Mucosa of gallbladder (tissue), 1 donor: ENCODE data around the gene TLX1. TPM values are rescaled to one million over a fixed set of nuclear protein-coding genes. Genes with fewer than 3 reads are reported as not detected.

Source experiments
- DNase-seq: peaks from one replicate; pipeline ENCODE4 v3.0.0-alpha.2; 2020; ENCODE audit warnings: low spot score
- total RNA-seq: library from RNA; stranded (reverse); gene quantifications from one replicate; pipeline ENCODE4 v1.2.1, GENCODE V29; 2021
- donor health status: DM: no; HTN: no; CAD: no.

The TLX1 gene
- not detected for total RNA-seq

DNA sequence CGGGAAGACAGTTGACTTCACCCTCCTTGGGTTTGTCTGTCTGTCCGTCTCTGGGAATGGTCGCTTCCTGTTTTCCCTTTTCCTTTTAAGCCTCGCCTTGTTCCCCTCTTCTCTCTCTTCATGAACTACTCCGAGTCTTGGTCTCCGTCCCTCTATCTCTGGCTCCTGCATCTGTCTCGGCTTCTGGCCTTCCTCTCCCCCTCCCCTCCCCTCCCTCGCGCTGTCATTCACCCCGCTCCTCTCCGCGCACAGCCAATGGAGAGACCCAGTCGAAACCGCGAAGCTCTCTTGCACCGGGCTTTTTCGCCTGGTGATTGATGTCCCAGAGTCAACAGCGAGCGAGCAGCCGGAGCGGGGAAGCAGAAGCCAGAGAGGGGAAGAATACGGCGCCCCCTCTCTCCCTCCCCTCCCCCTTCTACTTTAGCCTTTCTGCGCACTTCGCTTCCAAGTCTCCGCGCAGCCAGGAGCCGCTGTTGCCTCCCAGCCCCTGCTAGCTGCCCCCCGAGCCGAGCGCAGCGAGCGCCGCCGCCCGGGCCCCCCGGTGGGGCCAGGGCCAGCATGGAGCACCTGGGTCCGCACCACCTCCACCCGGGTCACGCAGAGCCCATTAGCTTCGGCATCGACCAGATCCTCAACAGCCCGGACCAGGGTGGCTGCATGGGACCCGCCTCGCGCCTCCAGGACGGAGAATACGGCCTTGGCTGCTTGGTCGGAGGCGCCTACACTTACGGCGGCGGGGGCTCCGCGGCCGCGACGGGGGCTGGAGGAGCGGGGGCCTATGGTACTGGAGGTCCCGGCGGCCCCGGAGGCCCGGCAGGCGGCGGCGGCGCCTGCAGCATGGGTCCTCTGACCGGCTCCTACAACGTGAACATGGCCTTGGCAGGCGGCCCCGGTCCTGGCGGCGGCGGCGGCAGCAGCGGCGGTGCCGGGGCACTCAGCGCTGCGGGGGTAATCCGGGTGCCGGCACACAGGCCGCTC, at the start of gene TLX1:
Gene TLX1 (plus strand): TSS at position 317 of the 978 bp plus-strand sequence. CDS start 242 bp downstream, at position 559.
- no peak for DNase-seq

- DNase-seq = no peak
These were observed 45.3 kb upstream of the TLX1 start for GRCh38 chr10:101085846-101086245.

DNA sequence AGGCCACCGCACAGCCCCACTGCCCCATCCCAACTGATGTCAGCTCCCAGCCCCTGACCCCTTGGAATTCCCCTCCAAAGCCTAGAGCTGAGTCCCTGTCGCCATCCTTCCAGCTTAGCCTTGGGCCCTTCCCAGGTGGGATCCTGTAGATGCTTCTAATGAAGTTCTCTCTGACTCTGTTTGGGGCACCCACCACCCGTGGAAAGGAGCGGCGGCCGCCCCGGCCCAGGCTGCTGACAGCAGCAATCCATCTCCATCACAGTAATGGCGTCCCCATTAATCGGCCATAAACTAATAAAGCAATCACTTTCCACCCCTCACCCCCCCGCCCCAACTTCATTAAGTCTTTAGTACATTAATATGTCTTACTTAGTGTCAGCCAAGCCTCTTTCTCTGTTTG, 43.7 kb upstream of the TLX1 start:
- DNase-seq = no peak

- no peak for DNase-seq
These were observed 43.1 kb upstream of the TLX1 start for GRCh38 chr10:101087965-101088364.

DNA sequence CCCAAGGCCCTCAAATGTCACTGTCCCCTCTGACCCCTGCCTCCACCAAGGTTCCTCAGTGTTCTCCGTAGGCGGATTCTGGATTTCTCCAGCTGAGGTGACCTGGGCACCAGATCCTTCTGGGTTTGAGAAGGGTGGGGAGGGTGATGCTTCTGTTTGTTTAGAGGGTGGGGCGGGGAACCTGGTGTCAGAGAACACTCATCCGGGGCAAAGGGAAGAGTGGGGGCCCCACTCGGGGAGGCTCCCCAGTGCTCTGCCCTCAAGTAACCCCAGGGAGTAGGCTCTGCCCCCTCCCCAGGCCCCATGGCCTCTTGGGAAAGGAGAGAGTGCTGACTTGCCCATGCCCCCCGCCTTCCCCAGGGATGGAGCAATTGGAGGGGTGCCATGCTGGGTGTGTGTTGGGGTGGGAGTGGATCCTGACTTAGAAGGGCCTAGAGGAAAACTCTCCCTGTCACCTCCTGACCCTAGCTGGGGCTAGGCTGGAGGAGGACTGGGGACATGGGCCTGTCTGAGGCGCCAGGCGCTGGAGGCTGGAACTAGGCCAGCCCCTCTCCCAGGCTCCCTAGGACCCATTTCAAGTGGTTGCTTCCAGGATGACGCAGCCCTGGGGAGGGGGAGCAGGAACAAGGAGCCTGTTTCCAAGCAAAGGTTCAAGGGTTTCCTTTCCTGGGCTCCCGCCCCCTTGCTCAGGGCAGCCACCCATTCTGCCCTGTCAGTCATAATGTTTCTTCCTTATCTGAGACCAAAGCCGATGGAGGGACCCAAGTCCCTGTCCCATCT, 41.4 kb upstream of the TLX1 start:
- no peak for DNase-seq

DNA sequence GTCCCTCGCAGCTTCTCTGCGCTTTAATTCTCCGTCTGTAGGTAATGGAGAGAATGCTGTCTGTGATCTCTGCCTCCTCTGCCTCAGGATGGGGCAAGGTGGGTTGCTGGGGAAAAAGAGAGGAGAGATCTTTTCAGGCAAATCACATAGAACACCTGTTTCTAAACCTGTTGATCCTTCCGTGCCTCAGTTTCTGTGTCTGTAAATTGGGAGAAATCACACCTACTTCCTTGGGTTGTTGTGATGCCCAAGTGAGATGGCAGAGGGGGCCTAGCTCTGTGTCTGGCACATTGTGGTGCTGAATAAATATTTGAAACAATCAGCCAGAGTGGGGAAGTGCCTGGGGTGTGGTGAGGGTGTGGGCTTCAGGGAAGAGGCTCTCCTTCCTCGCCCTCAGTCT, 40.5 kb upstream of the TLX1 start:
- no peak for DNase-seq

- no peak for DNase-seq
These were observed 39.4 kb upstream of the TLX1 start for GRCh38 chr10:101091546-101092290.

DNA sequence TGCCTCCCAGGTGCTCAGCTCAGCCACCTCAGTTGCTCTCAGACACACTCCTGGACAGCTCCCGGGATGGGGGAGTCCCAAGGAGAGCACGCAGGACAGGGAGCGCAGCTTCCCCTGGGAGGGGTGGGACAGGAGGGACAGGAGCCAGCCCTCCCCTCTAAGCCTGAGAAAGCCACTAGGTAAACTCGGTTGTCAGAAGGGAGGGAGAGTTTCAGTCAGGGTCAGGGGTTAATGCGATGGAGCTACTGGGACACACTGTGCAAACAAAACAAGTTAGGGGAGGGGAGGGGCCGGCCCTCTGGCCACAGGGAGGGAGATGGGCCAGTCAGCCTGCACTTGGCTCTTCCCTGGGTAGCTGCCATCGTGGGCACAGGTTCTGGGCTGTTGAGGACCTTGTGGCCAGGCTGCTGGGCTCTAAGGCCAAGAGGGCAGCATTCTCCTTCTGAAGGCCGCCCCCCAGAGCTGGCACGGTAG, 38.2 kb upstream of the TLX1 start:
- no peak for DNase-seq

DNA sequence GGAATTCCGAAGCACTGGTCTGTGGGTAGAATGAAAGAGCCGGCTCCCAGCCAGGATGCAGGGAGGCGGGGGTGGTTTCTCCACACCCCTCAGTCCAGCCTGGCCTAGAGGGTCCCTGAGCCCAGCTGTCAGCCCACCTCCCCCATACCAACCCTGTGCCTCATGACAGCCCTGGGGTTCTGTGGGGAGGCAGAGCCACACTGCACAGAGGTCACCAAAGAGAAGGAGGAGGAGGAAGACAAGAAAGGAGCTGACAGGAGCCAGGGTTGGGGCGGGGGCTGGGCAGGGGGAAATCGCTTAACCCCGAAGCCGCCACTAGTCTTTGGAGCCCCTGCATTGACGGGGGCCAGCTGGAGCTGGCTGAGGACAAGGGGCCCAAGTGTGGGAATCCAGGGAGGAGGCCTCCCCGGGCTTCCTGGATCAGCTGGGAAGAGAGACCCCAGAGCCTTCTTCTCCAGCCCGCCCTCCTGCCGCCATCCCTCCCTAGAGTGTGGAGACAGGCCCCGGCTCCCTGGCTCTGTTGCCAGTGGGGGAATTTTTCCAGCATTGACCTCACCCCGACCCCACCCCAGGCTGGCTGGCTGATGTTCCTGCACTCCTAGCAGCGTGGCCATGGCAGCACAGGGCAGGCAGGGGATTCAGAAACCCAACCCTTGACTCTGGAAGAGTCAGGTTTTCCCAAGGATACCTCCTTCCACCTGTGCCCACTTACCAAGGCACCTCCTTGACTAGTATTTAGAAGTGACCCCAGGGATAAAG, 36.8 kb upstream of the TLX1 start:
- DNase-seq = no peak

DNA sequence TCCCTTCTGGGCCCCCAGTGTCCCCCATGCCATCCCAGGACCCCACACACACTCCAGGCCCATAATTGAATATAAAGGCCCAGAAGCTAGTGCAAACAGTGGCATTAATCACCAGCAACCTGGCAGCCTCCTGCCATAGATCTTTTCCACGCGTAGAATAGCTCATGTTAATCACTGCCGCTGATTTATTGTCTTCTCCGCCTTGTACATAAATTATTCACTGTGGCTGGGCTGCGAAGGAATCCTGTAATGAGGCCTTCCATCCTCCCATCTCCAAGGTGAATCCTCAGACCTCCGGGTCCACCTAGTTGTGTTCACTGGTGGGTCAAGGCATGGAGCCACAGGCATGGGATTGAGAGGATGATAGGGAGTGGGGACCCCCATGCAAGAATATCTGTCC, 36.1 kb upstream of the TLX1 start:
- no peak for DNase-seq

DNA sequence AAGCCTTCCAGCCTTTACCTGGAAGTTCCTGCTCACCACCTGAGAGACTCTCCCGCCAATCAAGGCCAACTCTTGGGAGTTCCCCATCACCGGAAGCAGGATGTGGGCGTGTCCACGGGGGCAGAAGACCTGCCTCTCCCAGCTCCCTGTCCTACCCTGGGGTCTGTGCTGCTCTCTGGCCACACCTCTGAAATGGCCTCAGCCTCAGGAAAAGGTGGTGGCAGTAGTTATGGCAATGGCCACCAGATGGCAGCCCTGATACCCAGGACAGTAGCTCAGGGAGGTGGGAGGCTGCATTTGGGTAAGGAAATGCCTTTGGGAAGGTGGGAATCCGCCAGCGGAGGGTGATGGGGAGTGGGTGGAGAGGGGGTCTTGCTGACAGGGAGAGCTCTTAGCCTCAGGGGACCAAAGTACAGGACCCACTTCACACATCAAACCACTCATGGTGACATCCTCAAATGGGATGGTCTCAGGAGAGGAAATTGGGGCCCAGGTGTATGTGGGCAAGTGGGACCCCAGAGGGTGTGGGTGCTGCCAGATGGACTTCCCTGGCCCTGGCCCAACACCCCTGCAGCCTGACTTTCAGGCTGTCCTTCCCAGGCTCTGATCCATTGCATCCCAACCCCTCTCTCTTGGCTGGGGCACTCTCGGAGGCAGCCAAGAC, 35.4 kb upstream of the TLX1 start:
- peak; percentile 73 for DNase-seq

- DNase-seq = no peak
These were observed 34.7 kb upstream of the TLX1 start for GRCh38 chr10:101096378-101096777.

DNA sequence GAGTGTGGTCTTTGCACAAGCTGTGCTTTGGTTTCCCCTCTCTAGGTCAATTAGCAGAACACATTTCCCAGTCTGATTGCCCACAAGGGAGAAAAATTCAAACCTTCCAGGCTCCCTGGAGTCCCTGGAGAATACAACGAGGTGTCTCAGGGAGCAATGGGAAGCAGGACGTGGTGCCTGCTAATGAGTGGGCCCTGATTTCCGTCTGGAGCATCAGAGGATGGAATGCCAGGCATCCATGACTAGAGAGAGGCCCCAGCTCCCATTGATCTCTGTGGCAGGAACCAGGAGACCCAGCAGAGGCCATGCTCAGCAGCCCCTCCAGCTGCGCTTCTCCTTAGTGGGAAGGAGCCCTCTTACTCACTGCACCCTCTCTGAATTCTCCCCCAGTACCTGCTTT, 33.2 kb upstream of the TLX1 start:
- no peak for DNase-seq

DNA sequence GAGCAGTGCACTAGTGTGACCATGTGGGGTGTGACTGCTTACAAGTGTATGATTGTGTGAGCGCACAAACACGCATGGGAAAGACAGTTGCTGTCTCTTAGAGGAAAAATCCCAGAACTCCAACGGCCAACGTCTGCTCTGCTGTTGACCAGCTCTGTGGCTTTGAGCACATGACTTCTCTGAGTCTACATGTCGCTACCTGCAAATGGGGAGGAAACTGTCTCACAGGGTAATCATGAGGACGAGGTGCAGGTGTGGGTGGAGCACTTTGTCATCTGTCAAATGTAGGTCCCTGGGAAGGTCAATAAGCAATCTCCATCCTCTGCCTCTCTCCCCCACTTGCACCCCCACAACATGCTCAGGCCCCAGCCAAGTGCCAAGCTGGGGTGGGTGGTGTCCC, 31.2 kb upstream of the TLX1 start:
- DNase-seq = no peak

DNA sequence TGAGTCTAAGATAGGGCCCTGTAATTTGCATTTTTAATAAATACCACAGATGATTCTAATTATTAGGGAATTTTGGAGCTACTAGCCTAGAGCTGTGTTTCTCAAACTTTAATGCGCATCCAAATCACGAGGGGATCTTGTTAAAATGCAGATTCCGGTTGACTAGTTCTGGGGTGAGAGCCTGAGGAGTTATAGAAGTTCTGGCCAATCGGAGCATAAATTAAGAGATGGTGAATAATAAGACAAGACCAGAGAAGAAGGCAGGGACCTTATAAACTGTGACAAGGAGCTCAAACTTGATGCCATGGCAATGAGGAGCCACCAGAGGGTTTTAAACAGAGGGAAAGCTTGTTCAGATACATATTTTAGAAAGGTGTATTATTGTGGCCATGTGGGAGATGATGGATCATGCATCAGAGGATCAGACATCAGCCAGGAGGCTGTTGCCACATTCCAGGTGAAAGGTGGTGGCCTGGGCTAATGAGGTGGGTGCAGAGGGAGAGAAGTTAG, 29.7 kb upstream of the TLX1 start:
- DNase-seq = no peak

GRCh38 chr10:101103430-101103829, 27.7 kb upstream of the TLX1 start:
- DNase-seq = no peak

DNA sequence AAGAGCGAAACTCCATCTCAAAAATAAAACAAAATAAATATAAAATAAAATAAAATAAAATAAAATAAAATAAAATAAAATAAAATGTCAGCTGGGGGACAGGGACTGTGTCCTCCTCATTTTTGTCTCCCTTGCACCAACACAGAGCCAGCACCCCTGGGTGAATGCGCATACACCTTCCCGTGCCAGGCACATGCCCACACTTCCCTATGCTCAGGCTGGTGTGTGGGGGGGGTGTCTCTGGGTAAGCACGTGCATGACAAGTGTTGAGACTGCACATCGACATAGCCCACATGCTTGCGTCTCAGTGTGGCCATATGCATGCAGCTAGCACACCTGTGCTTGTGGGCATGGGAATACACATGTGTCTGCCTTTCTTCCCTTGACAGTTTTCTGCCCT, 24.7 kb upstream of the TLX1 start:
- DNase-seq = no peak

- no peak for DNase-seq
These were observed 23.3 kb upstream of the TLX1 start for GRCh38 chr10:101107771-101108170.

GRCh38 chr10:101110856-101111523, 20.1 kb upstream of the TLX1 start:
- no peak for DNase-seq

DNA sequence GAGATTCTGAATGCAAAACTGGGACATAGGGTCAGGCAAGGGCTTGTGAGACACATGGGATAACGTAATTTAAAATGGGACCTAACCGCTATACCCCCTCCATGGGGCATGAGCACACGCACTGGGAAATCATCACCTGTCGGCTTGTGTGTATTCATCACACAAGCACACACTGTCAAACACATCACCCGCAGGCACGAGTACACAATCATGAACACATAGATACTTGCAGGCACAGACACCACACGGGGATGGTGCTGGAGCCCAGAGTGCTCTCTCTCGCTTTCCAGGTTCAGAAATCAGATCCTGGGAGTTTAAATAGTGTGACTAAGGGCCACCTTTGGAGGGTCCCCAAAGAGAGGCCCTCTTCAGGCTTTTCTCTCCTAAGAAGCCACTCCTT, 19.6 kb upstream of the TLX1 start:
- no peak for DNase-seq
